CD4-positive, alpha-beta T cell (primary cell): ENCODE data around the gene TRUB2. TPM values are rescaled to one million over a fixed set of nuclear protein-coding genes. Genes with fewer than 3 reads are reported as not detected.

Experiments
- ATAC-seq: fragments of 200-7000 bp; cut with Tn5 transposase; one replicate; pipeline ENCODE4 v1.10.0; 2022; ENCODE audit warnings: mild to moderate bottlenecking; ENCODE audit not compliant: poor library complexity
- CTCF ChIA-PET: fragments of 350-600 bp; sonication (Branson Sonifier 250); formaldehyde crosslinking; loops from one replicate; lab custom pipeline; 2021; ENCODE audit warnings: antibody characterized with exemption, inconsistent platforms; lab: Charles Lee
- POLR2A ChIA-PET: fragments of 350-600 bp; sonication (Branson Sonifier 250); formaldehyde crosslinking; loops from one replicate; lab custom pipeline; 2021; ENCODE audit warnings: antibody characterized with exemption, inconsistent platforms; lab: Charles Lee
- DNase-seq, 14 experiments: peaks; one replicate each; pipeline ENCODE4 v3.0.0-alpha.2; 2013 to 2020; ENCODE audit warnings: mixed read lengths in 2 of 14
- H3K27ac ChIP-seq, 2 donors: one replicate each; pipeline versions ENCODE4 v1.5.1 to v1.7.0; 2013; ENCODE audit warnings: low read length in 2 of 2, low read depth in 1 of 2, mild to moderate bottlenecking in 1 of 2
- H3K27me3 ChIP-seq, 2 experiments: 1 replicate in 1 of 2; 2 replicates in 1 of 2; pipeline versions ENCODE4 v1.6.1 to v1.7.0; 2013; ENCODE audit warnings: low read length in 2 of 2, control low read depth in 1 of 2, mild to moderate bottlenecking in 1 of 2, moderate library complexity in 1 of 2; ENCODE audit not compliant: insufficient read depth in 2 of 2, control insufficient read depth in 1 of 2
- H3K36me3 ChIP-seq: one replicate; pipeline ENCODE4 v1.6.1; 2013; ENCODE audit warnings: low read length, control low read depth; ENCODE audit not compliant: insufficient read depth
- H3K4me1 ChIP-seq: one replicate; pipeline ENCODE4 v1.6.1; 2013; ENCODE audit warnings: low read length, control low read depth; ENCODE audit not compliant: insufficient read depth
- H3K4me3 ChIP-seq: one replicate; pipeline ENCODE4 v1.5.1; 2013; ENCODE audit warnings: mild to moderate bottlenecking, low read length, moderate library complexity
- H3K9me3 ChIP-seq, 2 experiments: 1 replicate in 1 of 2; 2 replicates in 1 of 2; pipeline versions ENCODE4 v1.6.1 to v1.7.0; 2013; ENCODE audit warnings: low read length in 2 of 2, mild to moderate bottlenecking in 2 of 2, control low read depth in 1 of 2, moderate library complexity in 1 of 2; ENCODE audit not compliant: control insufficient read depth in 1 of 2, insufficient read depth in 1 of 2
- H3K27ac Mint-ChIP-seq: one replicate; pipeline ENCODE4 v1.8.0; 2020; ENCODE audit warnings: mixed read lengths
- H3K27me3 Mint-ChIP-seq: one replicate; pipeline ENCODE4 v1.8.0; 2021; ENCODE audit warnings: mixed read lengths
- H3K36me3 Mint-ChIP-seq: one replicate; pipeline ENCODE4 v1.8.0; 2021; ENCODE audit warnings: low read depth, mixed read lengths
- H3K4me1 Mint-ChIP-seq: one replicate; pipeline ENCODE4 v1.8.0; 2021; ENCODE audit warnings: low read depth, mixed read lengths
- H3K4me3 Mint-ChIP-seq: one replicate; pipeline ENCODE4 v1.8.0; 2020; ENCODE audit warnings: mild to moderate bottlenecking, mixed read lengths
- H3K9me3 Mint-ChIP-seq: one replicate; pipeline ENCODE4 v1.8.0; 2020; ENCODE audit warnings: mixed read lengths
- CTCF ChIP-seq: fragments of 200-600 bp; IDR thresholded peaks from one replicate; pipeline ENCODE4 v1.8.0; 2022; ENCODE audit warnings: antibody characterized with exemption, mild to moderate bottlenecking
- intact Hi-C, 2 experiments: fragments of 100-400 bp; cut with DNase I in 1 of 2; cut with micrococcal nuclease in 1 of 2; formaldehyde crosslinking; loops; one replicate each; pipeline versions ENCODE4 v1.15.1 to v1.9.0; 2023 to 2025; cut with DNase I, micrococcal nuclease
- total RNA-seq, 174 experiments: library from RNA in 2 of 174; stranded (reverse) in 2 of 174; gene quantifications; one replicate each; pipeline ENCODE4 v1.2.3 and lab custom pipeline; 2021 to 2026

The TRUB2 gene
- total RNA-seq, 2 experiments from 2014 or later = 4.8 to 6.5 TPM

- CTCF ChIA-PET = no interaction called here
- no peak for TF ChIP-seq CTCF
- H3K27me3 Mint-ChIP-seq = no peaks in the 10 kb centered on the region
- DNase-seq = no peak
- H3K4me1 Mint-ChIP-seq = peaks cover 7% of the 10 kb centered on the region
- H3K27ac Mint-ChIP-seq = no peak overlapping the region
- intact Hi-C loops = loop anchor here in 1 of 2 experiments (5.0 kb wide), 1 partner anchor 216 kb away; the partner anchor contains the start of gene PTGES2
- H3K27ac ChIP-seq = no peak overlapping the region
- ATAC-seq = no peak
- peaks cover 21% of the 10 kb centered on the region for H3K36me3 Mint-ChIP-seq
- peak overlapping the region; percentile 25 for H3K4me3 Mint-ChIP-seq
- no peaks in the 10 kb centered on the region for H3K9me3 Mint-ChIP-seq
- H3K36me3 ChIP-seq = peaks cover 47% of the 10 kb centered on the region
- peaks cover 21% of the 10 kb centered on the region for H3K4me1 ChIP-seq
- no peaks in the 10 kb centered on the region for H3K9me3 ChIP-seq
- H3K4me3 ChIP-seq = no peak overlapping the region
- POLR2A ChIA-PET = no interaction called here
- H3K27me3 ChIP-seq = no peaks in the 10 kb centered on the region
Measured at GRCh38 chr9:128342971-128343680, 20.9 kb upstream of the TRUB2 start.

GRCh38 chr9:128341435-128341849 is 19.2 kb upstream of the TRUB2 start:
- Histone ChIP-seq H3K27me3 (no peaks in the 10 kb centered on the region), H3K4me1 (peaks cover 21% of the 10 kb centered on the region), H3K36me3 (peaks cover 36% of the 10 kb centered on the region), H3K9me3 (no peaks in the 10 kb centered on the region), H3K4me3 (peak overlapping the region; percentile 75), H3K27ac (peak overlapping the region in 1 of 2 donors; percentile 46)
- TF ChIP-seq CTCF = peak; percentile 74
- H3K4me3 Mint-ChIP-seq = peak overlapping the region; percentile 98
- H3K27ac Mint-ChIP-seq = peak overlapping the region; percentile 62
- intact Hi-C loops = loop anchor here (1.0 to 5.0 kb wide), 7 partner anchors 19 to 214 kb away; partner anchors contain the start of genes COQ4 (in 1 of the 2), DNM1 (in 1 of the 2), PTGES2 (in 1 of the 2) and TRUB2 (in 1 of the 2)
- H3K27me3 Mint-ChIP-seq = no peaks in the 10 kb centered on the region
- ChIA-PET POLR2A (interaction anchor here (0.5 to 1.3 kb wide), 3 partner anchors 20 to 65 kb away, joined by 4 to 9 read pairs (median 4); partner anchors contain the start of genes GOLGA2, SWI5 and URM1), CTCF (interaction anchor here (0.7 to 1.5 kb wide), 15 partner anchors 9 to 383 kb away, joined by 3 to 19 read pairs (median 4); partner anchors contain the start of genes COQ4, GOLGA2, ODF2 and SWI5)
- DNase-seq = peak; percentile 44 to 83 (median 54)
- H3K36me3 Mint-ChIP-seq = peaks cover 16% of the 10 kb centered on the region
- peaks cover 7% of the 10 kb centered on the region for H3K4me1 Mint-ChIP-seq
- no peaks in the 10 kb centered on the region for H3K9me3 Mint-ChIP-seq
- peak; percentile 58 for ATAC-seq

GRCh38 chr9:128340691-128341434 is 18.6 kb upstream of the TRUB2 start:
- DNase-seq (no peak), ATAC-seq (no peak)
- Histone ChIP-seq H3K36me3 (peaks cover 35% of the 10 kb centered on the region), H3K27me3 (no peaks in the 10 kb centered on the region), H3K4me3 (peak overlapping the region; percentile 75), H3K4me1 (peaks cover 21% of the 10 kb centered on the region), H3K27ac (peak overlapping the region; percentile 15 to 46), H3K9me3 (no peaks in the 10 kb centered on the region)
- POLR2A ChIA-PET = interaction anchor here (1.0 to 1.3 kb wide), 3 partner anchors 30 to 65 kb away, joined by 4 to 9 read pairs (median 7); partner anchors contain the start of genes GOLGA2, SWI5 and URM1
- H3K4me1 Mint-ChIP-seq = peaks cover 7% of the 10 kb centered on the region
- no peak for TF ChIP-seq CTCF
- CTCF ChIA-PET = interaction anchor here (0.7 to 1.5 kb wide), 16 partner anchors 8 to 384 kb away, joined by 3 to 19 read pairs (median 4); partner anchors contain the start of genes COQ4, GOLGA2, ODF2 and SWI5
- intact Hi-C loops = loop anchor here (1.0 to 5.0 kb wide), 9 partner anchors 19 to 214 kb away; partner anchors contain the start of genes COQ4 (in 2 of the 2), TRUB2 (in 2 of the 2), DNM1 (in 1 of the 2) and GOLGA2 (in 1 of the 2)
- H3K9me3 Mint-ChIP-seq = no peaks in the 10 kb centered on the region
- H3K36me3 Mint-ChIP-seq = peaks cover 16% of the 10 kb centered on the region
- no peaks in the 10 kb centered on the region for H3K27me3 Mint-ChIP-seq
- H3K4me3 Mint-ChIP-seq = peak overlapping the region; percentile 98
- H3K27ac Mint-ChIP-seq = peak overlapping the region; percentile 62
